Esophagus squamous epithelium (tissue), 4 donors: Measurements from ENCODE around the gene STIMATE.

Experiments used
- POLR2A ChIP-seq, 4 donors: fragments of 450-650 bp; IDR thresholded peaks; one replicate each; pipeline ENCODE4 v1.6.1; 2017; ENCODE audit warnings: antibody characterized with exemption in 4 of 4, mild to moderate bottlenecking in 4 of 4, moderate library complexity in 3 of 4
- TF ChIP-seq, protein P1 (sequence below), 6 experiments: fragments of 450-650 bp in 4 of 6; fragments of 200-600 bp in 2 of 6; sonication (generic) in 2 of 6; IDR thresholded peaks; one replicate each; pipeline ENCODE4 v1.5.1; 2016 to 2019; ENCODE audit warnings: antibody characterized with exemption in 6 of 6, mild to moderate bottlenecking in 4 of 6, moderate library complexity in 4 of 6

DNA sequence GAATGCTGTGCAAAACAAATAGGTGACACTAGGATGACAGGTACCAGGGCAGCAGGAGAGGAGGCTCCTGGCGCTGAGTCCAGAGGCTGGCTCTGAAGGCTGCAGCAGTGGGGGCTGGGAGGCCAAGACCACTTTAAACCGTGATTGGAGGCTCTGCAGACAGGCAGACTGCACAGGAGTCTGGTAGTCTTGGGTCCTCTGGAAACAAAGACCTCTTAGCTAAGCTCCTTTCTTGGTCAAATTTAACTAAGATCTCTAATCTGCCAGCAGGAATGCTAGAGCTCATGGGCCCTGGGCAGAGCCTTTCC, 58.1 kb downstream of the STIMATE start:
- TF ChIP-seq, protein P1, sequence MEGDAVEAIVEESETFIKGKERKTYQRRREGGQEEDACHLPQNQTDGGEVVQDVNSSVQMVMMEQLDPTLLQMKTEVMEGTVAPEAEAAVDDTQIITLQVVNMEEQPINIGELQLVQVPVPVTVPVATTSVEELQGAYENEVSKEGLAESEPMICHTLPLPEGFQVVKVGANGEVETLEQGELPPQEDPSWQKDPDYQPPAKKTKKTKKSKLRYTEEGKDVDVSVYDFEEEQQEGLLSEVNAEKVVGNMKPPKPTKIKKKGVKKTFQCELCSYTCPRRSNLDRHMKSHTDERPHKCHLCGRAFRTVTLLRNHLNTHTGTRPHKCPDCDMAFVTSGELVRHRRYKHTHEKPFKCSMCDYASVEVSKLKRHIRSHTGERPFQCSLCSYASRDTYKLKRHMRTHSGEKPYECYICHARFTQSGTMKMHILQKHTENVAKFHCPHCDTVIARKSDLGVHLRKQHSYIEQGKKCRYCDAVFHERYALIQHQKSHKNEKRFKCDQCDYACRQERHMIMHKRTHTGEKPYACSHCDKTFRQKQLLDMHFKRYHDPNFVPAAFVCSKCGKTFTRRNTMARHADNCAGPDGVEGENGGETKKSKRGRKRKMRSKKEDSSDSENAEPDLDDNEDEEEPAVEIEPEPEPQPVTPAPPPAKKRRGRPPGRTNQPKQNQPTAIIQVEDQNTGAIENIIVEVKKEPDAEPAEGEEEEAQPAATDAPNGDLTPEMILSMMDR (IDR thresholded peaks at IDR 0.05): no peak
- TF ChIP-seq POLR2A (IDR thresholded peaks at IDR 0.05): no peak
